Transverse colon (tissue), 3 donors: ENCODE measurements around the gene RGS7.

ENCODE experiments used
- CTCF ChIP-seq, 5 experiments: fragments of 200-600 bp in 3 of 5; fragments of 450-650 bp in 2 of 5; sonication (generic) in 3 of 5; IDR thresholded peaks; 1 replicate in 2 of 5; 2 replicates in 3 of 5; pipeline ENCODE4 v1.5.1; 2016 to 2017; ENCODE audit warnings: antibody characterized with exemption in 5 of 5, inconsistent platforms in 3 of 5, mild to moderate bottlenecking in 2 of 5, moderate library complexity in 1 of 5
- EP300 ChIP-seq: sonication (generic); formaldehyde crosslinking; IDR thresholded peaks from one replicate; pipeline ENCODE4 v1.6.1; 2017; ENCODE audit warnings: antibody characterized with exemption, low read depth
- POLR2A ChIP-seq: fragments of 450-650 bp; IDR thresholded peaks from one replicate; pipeline ENCODE4 v1.6.1; 2016; ENCODE audit warnings: antibody characterized with exemption, mild to moderate bottlenecking, moderate library complexity

- TF ChIP-seq CTCF (IDR thresholded peaks at IDR 0.05) (no peak), POLR2A (no peak), EP300 (no peak)
These were observed 185.0 kb downstream of the RGS7 start for GRCh38 chr1:241171991-241172390.
